HG03135 (cell line): ENCODE results near the gene OSBPL5.

Experiments
- ATAC-seq: cut with Tn5 transposase; IDR thresholded peaks from one replicate; pipeline ENCODE4 v1.9.1; 2021; ENCODE audit warnings: mild to moderate bottlenecking, moderate library complexity; ENCODE audit not compliant: unreplicated experiment

OSBPL5 gene

DNA sequence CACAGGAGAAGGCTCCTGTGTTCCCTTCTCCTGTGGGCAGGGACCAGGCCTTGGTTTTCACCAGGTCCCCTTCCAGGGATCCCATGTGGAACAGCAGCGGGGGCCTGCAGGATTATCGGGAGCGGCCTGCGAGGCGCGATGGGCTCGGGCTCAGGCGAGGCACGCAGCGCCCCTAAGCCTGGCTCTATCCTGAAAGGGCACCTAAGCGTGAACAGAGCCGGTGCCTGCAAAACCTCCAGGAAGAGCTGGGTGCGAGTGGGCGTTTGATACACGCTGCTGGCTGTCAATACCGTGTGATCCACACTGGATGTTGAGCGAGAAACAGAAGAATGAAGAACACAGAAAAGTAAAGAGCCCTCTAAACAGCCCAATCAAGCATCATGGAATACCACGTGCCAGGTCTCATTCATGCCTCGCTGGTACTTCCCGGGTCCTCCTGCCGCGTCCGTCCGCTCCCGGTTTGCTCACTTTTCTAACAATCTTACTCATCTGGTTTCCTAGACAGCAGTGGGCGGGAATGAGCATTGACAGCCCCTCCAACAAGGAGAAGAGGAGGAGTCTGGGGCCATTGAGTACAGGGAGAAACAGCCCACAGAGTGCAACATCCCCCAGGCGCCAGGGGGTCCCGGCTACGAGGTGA, 12.5 kb downstream of the OSBPL5 start:
- no peak for ATAC-seq

- ATAC-seq: no peak
Measured at GRCh38 chr11:3150726-3151125, 14.4 kb downstream of the OSBPL5 start.

DNA sequence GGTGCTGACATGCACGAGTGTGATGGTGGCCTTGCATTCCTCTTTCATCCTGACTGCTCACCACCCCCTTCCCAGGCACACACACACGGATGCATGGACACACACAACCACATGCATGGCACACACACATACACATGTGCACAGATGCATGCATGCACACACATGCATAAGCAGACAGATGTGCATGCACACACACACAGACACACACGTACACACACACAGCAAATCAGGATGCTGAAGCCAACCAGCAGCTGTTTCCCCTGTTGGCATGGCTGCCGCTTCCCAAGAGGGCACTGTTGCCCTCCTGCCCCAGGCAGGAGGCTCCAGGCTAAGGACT, 15.3 kb downstream of the OSBPL5 start:
- no peak for ATAC-seq

GRCh38 chr11:3148990-3149851, 15.9 kb downstream of the OSBPL5 start:
- no peak for ATAC-seq

DNA sequence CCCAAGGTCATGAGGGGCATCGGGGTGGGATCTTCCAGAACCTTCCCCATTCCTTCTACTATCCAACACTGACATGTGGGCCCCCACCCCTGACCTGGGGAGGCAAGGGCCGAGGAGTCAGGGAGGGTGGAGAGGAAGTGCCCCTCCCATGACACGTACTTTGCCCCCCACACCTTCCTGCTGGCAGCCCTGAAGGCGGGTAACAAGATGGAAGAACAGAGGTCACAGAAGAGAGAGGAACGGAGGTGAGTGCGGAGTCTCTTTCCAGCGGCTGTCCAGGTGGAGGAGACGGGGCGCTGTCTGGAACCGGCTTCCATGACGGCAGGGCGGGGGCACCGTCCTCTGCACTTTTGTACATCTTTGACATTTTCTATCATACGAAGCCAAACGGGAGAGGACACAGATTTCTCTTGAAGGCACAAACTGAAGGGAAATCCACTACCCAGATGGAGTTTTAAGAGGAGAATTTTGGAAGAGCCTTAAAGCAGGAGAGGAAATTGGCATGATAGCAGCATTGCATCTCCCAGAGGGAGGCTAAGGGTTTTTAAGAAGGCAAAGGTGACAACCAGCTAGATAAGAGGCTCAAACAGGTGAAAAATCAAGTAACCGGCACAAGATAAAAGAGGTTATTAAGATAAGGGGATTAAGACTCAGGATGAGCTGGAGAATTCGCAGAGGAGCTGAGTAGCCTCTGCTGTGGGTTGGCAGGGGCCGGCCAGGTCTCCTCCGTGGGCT, 16.7 kb downstream of the OSBPL5 start:
- no peak for ATAC-seq

DNA sequence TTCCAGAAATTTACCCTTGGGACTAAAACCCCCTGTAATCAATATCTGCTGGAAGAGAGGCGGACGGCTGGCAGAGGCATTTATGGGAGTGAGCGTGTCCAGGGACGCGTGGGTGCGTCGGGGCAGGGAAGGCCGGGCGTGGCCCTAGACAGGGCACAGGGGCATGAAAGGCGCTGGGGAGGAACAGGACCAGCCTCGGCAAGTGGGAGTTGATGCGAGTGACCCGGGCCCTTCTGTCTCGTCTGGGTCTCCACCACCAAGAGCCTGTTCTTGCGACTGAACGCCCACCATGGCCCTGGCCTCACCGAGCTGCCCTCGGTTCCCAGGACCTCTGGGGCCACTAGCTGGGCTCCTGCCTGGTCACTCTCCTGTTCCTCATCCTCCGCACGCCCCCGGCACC, 17.5 kb downstream of the OSBPL5 start:
- no peak for ATAC-seq

DNA sequence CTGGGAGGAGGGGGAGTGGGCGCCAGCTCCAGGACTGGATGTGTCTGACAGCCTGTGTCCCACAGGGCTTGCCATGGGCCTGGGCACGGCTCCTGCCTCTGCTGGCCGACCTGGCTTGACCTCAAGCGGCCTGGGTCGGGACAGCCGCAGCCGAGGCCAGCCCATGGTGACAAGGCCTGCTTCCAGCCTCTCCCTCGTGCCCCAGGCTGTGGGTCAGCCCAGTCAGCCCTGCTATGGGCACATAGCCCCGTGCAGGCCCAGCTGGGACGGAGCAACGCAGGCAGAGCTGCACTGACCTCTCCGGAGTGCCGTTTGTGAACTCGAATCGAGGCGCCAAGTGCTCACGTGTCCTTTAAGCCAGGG, 17.9 kb downstream of the OSBPL5 start:
- ATAC-seq: no peak

DNA sequence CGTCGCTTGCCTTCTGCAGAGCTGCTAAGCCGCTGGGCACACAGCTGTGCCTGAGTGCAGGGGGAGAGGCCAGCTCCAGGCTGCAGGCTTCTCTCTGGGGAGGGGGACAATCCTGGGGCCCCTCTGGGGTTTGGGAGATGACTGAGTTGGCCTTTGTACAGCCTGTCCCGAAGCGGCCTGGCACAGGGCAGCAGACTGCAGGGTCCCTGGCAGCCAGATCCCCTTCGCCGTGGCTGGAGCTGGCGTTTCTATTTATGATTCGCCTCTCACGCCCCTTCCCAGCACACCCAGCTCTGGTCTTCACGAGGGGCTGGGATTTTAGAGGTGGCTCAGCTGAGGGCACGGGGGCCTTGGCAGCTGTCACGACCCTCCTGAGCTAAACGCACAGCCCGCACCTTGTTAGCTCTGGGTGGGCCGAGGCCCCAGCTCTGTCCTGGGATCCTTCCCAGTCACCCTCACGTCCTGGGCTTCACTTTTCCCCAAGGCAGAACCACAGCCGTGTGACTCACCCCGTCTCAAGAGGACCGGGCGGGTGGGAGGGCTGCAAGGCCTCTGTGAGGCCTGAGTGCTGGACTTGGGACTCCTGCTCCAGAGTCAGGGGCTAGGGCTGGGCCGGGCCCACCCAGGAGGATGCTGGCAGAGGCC, 18.4 kb downstream of the OSBPL5 start:
- no peak for ATAC-seq

- ATAC-seq: no peak
Measured at GRCh38 chr11:3145206-3145520, 19.9 kb downstream of the OSBPL5 start.

DNA sequence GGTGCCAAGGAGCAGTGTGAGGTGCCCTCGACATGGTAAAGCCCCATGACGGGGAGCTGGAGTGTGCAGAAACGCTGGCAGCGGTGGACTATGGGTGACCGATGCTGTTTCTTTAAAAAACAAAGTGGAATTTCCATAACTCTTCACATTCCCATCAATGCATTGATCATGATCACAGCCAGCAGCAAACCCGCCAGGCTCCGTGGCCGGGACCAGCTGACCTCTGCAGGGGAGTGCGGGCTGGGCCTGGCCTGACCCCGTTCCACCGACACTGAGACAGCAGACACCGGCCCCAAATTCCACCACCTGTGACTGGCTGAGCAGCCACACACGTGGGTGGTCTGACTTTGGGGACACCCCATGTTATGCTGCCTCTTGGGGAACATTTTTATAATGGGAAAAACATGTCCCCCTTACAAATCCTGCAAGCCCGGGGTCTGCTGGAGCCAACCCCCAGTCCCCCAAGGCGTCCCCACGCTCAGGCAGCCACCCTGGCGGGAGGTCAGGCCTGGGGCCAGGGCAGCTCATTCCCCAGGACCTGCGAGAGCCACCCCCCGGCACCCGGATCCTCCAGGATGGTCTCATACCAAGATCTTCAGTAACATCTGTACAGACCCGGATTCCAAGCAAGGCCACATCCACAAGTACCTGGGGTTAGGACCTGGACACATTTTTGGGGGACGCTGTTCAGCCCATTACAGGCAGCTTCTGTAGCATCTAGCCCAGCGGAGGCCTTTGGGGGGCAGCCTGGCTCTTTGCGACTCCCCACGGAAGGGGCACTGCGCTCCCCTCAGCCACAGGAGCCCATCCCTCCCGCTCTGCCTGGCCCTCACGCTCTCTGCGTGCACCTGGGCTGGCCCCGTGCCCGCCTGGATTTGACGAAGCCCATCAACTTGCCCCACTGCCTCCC, 20.6 kb downstream of the OSBPL5 start:
- no peak for ATAC-seq

DNA sequence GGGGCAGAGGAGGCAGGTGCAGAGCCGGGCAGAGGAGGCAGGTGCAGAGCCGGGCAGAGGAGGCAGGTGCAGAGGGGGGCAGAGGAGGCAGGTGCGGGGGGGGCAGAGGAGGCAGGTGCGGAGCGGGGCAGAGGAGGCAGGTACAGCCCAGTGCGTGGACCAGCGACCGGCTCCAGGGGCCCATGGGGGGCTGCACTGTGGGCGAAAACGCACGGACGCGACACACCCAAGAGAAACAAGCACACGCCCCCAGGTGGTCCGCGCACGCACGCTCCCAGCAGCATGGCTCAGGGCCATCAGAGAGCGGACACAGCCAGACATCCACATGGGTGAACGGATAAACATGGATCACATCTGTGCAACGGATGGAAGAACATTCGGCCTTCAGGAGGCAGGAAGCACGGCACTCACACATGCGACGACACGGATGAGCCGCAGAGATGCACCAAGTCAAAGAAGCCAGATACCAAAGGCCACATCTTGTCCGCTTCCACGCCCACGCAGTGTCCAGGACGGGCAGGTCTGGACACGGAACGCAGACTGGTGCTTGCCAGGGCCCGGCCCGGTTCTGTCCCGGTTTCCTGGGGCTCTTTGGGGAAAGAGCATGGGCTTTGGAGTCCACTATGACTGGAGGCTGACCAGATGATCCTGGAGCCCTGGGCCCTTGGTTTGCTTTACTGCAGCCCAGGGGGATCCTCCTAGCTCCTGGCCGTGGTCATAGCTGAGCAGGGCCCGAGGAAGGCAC, 21.8 kb downstream of the OSBPL5 start:
- ATAC-seq: no peak

DNA sequence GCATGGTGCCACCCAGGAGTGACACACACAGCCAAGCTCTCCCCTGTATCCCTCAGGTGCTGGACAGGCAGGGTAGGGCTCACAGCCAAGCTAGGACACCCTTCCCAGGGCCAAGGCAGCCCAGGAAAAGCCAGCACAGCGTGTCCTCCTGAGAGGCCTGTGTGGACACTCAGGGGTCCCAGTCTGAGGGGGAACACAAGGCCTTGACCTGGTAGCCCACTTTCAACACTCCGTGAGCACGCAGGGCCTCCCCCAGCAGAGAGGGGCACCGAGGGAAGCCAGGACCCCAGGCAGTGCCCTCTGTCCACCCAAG, 24.9 kb downstream of the OSBPL5 start:
- ATAC-seq: no peak

DNA sequence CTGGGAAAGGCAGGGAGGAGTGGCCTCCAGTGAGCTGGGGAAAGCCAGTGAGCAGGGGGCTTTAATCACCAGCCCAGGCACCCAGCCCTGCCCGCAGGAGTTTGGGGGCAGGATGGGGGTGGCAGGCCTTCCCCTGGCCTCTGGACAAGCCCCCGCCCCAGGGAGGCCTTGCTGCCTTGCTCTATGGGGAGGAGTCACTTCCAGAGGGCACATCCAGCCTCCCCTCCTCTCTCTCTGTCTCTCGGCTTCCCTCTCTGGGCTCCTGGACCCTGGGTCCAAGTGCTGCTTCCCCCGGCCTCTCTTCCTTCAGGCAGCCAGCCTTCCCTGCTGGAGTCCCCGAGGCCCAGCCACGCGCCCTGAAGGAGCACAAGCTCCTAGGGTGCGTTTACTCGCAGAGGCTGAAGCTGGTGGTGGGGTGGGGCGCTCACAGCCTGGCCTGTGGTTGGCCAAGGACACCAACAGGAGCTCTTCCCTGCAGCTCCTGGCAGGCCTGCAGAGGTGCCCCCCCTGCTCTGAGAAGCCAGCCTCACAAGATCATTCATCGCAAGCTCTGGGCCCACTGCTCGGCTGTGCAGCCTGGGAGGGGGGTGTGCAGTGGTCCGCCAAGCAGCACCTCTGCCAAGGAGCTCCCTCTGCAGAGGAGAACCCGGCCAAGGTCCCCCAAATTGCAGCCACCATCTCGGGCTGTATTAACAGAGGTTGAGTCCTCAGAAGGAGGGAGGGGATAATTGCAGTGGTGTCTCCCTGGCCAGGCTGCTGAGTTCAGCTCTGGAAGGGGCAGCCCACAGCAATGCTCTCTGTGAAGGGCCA, 25.4 kb downstream of the OSBPL5 start:
- ATAC-seq: no peak

DNA sequence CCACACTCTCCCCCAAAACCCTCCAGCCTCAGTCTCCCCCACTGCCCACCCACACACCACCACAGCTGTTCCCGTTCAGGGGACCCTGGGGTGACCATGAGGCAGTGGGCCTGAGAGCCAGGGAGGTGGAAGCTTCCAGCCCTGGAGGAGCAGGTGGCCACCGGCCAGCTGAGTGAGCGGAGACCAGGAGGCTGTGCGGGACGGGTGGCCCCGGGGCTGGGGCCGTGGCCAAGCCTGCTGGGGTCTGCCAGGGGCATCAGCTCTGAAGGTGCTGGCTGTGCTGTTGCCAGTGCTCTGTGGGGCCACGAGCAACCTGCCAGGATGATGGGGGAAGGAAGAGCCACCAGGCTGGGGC, 26.0 kb downstream of the OSBPL5 start:
- ATAC-seq: no peak

DNA sequence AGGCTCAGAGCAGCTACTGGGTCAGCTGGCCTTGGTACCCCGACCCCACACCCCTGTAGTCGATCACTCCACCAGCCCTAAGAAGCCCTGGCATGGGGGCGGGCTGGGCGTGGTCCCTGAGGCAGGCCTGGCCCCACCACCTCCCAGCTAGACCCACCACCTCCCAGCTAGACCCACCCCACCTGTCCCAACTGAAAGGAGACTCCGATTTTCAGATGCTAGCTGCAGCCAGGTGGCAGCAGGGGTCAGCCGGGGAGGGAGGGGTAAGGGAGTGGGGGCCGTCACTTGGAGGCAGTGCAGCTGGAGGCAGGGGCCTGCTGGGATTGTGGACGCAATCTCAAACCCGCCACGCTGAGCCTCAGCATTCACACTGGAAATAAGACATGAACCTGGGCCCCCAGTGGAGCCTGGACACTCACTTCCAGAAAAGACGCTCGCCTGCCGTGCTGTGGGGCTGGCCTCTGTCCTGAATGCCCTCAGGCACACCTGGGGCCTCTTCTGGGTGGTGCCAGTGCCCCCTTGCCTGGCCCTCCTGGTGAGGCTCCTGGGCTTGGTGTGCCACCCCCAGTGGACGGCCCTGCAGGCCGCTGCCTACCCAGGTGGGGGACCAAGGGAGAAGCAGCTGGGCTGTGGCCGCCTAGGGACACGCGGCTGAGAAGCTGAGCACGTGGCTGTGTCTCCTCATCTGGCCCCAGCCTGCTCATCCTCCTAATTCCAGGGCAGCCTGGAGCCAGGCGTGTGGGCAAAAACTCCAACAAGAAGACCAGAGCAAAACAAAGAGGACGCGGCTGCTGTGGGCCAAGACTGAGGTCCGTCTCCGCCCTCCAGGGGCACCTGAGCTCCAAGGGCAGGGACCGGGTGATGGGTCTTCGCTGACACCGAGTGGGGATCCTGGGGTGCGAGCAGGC, 26.7 kb downstream of the OSBPL5 start:
- ATAC-seq: no peak

DNA sequence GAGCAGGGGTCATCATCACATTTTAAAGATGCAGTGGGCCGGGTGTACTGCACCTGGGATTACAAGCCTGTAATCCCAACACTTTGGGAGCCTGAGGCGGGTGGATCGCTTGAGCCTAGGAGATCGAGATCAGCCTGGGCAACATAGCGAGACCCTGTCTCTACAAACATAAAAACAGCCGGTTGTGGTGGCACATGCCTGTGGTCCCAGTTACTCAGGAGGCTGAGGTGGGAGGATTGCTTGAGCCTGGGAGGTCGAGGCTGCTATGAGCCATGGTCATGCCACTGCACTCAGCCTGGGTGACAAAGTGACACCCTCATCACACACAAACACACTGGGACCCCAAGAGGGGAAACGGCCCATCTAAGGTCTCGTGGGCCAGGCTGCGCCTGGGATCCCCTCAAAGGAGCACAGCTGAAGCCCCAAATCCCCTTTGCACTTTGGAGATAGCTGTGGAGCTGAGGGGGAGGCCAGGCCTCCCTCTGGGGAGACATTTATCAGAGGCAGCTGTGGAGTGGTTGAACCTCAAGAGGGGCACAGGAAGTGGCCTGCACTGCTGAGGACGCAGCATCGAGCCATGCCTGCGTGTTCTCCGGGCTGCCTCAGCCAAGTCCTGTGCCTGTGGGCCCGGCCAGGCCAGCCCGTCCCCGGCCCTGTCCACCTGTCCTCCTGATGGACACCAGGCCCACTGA, 27.5 kb downstream of the OSBPL5 start:
- ATAC-seq: no peak

GRCh38 chr11:3136546-3137455, 28.3 kb downstream of the OSBPL5 start:
- ATAC-seq: no peak
